PC-9 (cell line): ENCODE results near the gene ROPN1.

Experiments
- EZH2 ChIP-seq: fragments of 200-600 bp; sonication (generic); IDR thresholded peaks from 2 replicates; pipeline ENCODE4 v1.8.0; 2017; ENCODE audit warnings: antibody characterized with exemption, low read depth
- TF ChIP-seq, protein P1 (sequence below): fragments of 200-600 bp; sonication (generic); conservative IDR thresholded peaks from 2 replicates; pipeline ENCODE4 v1.6.1; 2017; ENCODE audit warnings: mixed run types, antibody characterized with exemption, mild to moderate bottlenecking, moderate library complexity

DNA sequence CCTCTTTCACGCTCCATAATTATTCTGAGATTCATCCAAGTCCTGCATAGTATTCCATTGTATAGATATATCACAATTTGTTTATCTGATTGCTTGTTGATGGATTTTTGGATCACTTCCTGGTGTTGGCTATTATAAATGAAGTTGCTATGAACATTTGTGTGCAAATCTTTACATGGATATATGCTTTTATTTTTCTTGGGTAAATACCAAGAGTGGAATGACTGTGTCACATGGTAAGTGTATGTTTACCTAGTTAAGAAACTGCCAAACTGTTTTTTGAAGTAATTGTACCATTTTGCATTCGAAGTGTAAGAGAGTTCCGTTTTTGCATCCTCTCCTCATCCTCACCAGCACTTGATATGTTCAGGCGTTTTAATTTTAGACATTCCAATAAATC lies 34.6 kb upstream of the ROPN1 start:
- TF ChIP-seq, protein P1, sequence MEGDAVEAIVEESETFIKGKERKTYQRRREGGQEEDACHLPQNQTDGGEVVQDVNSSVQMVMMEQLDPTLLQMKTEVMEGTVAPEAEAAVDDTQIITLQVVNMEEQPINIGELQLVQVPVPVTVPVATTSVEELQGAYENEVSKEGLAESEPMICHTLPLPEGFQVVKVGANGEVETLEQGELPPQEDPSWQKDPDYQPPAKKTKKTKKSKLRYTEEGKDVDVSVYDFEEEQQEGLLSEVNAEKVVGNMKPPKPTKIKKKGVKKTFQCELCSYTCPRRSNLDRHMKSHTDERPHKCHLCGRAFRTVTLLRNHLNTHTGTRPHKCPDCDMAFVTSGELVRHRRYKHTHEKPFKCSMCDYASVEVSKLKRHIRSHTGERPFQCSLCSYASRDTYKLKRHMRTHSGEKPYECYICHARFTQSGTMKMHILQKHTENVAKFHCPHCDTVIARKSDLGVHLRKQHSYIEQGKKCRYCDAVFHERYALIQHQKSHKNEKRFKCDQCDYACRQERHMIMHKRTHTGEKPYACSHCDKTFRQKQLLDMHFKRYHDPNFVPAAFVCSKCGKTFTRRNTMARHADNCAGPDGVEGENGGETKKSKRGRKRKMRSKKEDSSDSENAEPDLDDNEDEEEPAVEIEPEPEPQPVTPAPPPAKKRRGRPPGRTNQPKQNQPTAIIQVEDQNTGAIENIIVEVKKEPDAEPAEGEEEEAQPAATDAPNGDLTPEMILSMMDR = no peak
- TF ChIP-seq EZH2 = no peak
